OCI-LY1 (cell line): ENCODE measurements around the gene LINS1.

Experiments
- EZH2 ChIP-seq: fragments of 200-600 bp; sonication (generic), shearing (Covaris generic); IDR thresholded peaks from 2 replicates; pipeline ENCODE4 v1.8.0; 2017; ENCODE audit warnings: borderline replicate concordance, mixed run types, mild to moderate bottlenecking, antibody characterized with exemption, low read length, moderate library complexity, mixed read lengths
- TF ChIP-seq, protein P1 (sequence below): fragments of 200-600 bp; sonication (generic), shearing (Covaris generic); IDR thresholded peaks from 2 replicates; pipeline ENCODE4 v1.5.1; 2017; ENCODE audit warnings: mild to moderate bottlenecking, antibody characterized with exemption, low read length, moderate library complexity, mixed read lengths

DNA sequence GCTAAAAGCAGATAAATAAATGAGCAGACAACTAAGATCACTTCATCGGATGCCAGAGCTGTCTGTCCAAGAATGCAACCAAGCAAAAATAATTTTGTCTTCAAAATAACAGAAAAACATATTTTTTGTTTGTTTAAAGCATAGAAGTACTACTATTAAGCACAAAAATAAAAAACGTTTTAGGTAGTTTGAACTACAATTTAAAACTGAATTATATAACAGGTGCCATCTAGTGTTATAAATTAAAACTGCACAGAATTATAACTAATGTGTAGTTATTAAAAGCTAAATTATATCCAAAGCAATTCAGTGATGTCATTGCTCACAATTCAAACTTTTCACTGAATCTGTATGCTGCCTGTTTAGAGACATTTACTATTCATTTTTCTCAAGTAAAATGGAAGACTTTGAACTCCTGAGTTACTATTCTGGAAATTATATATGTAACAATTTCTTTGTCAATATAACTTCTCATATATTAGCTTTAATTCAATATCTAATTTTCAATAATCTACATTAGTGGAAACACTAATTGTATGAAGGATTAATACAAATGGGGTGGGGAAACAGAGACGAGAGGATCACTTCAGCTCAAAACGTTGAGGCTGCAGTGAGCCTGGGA is 29.5 kb downstream of the LINS1 start:
- TF ChIP-seq, protein P1, sequence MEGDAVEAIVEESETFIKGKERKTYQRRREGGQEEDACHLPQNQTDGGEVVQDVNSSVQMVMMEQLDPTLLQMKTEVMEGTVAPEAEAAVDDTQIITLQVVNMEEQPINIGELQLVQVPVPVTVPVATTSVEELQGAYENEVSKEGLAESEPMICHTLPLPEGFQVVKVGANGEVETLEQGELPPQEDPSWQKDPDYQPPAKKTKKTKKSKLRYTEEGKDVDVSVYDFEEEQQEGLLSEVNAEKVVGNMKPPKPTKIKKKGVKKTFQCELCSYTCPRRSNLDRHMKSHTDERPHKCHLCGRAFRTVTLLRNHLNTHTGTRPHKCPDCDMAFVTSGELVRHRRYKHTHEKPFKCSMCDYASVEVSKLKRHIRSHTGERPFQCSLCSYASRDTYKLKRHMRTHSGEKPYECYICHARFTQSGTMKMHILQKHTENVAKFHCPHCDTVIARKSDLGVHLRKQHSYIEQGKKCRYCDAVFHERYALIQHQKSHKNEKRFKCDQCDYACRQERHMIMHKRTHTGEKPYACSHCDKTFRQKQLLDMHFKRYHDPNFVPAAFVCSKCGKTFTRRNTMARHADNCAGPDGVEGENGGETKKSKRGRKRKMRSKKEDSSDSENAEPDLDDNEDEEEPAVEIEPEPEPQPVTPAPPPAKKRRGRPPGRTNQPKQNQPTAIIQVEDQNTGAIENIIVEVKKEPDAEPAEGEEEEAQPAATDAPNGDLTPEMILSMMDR = peak; percentile 41
- TF ChIP-seq EZH2 = no peak
